GM21723 (cell line): Measurements from ENCODE around the gene KCNJ12.
"Not testable (repeated sequence)": the region's sequence is repeated elsewhere in the genome, so short reads cannot be mapped to it uniquely, and the experiment has no call there.

ENCODE experiments used
- ATAC-seq: cut with Tn5 transposase; IDR thresholded peaks from one replicate; pipeline ENCODE4 v1.9.1; 2021; ENCODE audit warnings: mild to moderate bottlenecking, moderate library complexity; ENCODE audit not compliant: unreplicated experiment

Gene KCNJ12

DNA sequence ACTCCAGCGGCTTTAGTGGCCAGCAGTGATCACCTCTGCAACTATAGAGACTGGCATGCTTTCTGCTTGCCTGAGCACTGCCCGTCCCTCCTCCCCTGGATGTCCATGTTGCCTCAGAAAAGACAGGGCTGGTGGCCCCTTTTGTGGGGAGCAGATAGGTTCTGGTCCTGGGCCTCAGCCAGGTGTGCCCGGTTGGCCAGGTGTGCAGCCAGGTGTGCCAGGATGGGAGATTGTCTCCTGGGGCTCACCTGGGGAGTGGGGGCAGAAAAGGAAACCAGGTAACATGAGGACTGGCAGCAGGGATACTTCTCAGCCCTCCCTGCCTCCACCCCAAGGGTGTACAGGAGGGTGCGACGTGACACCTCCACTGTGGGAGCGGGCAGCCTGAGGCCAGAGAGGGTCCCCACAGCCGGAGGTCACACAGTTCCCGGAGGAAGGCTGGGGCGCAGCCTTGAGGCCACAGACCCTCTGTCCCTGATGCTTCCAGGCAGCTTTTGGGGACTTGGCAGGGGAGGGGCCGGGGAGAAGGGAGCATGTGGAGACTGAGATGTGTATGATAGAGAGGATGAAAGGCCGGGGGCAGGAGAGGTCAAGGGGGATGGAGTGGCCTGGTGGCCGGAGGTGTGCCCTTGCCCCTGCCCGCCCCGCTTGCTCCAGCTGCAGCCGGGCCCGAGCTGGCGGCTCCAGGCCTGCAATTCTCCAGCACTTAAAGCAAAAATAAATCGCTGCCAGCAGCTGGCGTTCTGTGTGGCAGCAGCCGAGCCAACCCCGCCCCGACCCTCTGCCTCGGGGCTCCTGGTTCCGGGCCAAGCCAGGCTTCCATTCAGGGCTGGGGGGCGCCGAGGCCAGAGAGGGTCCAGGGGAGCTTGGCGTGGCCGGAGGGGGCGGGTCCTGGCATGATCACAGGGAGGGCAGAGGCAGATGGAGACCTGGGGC lies 6.7 kb downstream of the KCNJ12 start:
- ATAC-seq: no peak

DNA sequence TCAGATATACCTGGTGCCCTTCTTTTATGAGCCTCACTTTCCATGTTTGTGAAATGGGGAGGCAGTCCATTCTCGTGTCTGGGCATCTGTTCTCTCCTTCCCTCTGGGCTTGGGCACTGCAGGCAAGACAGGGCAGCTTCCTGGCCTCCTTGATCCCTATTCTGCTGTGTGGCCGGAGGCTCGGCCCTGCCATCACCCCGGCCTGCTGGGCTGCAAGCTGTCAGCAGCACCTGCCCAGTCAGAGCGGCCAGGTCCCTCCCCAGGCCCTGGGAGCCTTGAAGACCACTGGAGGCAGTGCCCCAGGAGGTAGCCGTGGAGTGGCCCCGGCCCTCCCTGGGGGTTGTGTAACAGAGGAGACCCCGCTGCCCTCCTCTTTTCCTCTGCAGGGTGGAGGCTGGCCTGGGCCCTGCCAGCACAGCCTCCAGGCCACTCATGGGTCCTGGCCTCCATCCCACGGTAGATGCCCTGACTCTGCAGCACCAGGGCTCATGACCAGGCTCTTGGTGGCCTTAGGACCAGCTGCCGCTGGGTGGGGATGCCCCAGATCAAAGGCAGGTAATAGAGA lies 9.2 kb downstream of the KCNJ12 start:
- no peak for ATAC-seq

DNA sequence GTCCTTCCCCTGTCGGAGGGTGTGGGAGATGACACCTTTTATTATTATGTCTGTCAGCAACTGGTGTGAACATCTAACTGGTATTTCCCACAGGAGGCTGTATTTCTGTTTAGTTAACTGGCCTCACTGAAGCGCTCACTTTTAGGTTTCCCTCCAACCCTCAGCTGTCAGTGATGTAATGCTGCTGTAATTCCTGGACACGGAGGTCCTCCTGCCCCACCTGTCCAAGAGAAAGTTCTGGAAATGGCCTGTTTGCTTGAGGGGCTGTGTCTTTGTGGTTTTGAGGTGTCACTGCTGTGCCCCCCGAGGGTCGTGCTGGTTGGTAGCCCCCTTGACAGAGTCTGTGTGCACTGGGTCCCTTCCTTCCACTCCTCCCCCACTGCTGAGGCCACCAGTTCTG lies 11.5 kb downstream of the KCNJ12 start:
- no peak for ATAC-seq

DNA sequence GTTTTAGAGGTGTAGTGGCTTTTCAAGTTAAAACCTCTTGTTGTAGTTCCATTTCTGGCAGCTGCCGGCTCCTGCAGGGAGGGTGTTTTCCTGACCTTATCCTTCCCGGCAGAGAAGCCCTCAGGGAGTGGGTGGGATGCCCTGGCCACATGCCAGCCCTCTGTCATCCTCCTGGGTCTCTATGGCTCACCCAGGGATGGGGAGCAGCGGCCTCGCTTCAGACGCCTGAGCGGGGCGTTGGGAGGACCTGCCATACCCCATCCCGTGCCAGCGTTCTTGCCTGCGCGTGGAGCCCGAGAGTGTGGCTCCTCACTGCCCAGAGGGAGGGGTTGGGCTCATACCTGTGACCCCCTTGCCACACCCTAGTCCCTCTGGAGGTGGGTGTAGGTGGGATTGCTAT lies 11.9 kb downstream of the KCNJ12 start:
- no peak for ATAC-seq

DNA sequence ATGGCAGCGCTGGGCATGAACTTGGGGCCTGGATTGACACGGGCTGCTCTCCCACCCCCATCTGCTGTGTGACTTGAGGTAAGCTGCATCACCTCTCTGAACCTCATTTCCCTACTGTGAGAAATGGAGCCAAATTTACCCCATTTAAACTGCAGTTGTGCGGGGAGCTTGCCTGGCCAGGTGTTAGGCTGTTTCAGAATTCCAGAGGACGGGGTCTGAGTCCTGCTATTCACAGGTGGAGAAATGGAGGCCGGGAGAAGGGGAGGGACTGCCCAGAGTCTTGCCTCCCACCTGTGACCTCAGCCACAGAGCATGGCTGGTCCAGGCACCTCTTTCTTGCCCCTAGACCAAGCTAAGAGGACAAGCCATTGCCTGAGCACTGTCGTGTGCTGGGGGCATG lies 12.8 kb downstream of the KCNJ12 start:
- no peak for ATAC-seq

DNA sequence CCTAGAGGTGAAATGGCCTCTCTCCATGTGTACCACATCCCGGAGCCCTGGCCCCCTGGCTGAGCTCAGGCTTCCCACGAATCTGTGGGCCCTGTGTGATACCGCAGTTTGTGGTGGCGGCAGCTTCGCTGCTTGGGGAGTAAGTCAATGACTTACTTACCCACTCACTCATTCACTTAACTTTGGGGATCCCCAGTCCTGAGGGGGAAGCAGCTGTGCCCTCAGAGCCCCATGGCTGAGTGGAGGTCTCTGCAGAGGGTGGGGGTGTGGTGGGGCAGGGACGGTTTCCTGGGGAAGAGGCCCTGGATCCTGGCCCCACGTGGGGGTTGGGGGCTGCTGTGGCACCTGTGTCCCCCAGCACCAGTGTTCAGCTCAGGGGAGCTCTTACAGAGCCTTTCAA lies 13.2 kb downstream of the KCNJ12 start:
- no peak for ATAC-seq

DNA sequence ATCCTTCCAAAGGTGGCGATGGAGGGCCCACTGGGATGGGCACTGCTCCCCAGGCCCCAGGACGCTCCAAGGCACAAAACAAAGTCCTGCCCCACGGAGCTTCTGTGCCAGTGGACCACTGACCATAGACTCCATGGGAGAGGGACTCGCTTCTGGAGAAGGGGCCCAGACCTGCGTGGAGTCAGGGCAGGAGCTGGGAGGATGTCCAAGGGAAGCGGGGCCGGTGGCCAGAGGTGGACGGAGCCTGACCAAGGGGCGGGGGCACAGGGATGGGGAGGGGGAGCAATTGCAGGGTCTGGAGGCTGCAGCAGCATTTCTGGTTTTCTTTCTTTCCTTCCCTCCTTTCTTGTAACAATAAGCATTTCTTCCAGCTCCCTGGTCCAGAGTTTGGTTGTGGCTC lies 14.1 kb downstream of the KCNJ12 start:
- no peak for ATAC-seq

DNA sequence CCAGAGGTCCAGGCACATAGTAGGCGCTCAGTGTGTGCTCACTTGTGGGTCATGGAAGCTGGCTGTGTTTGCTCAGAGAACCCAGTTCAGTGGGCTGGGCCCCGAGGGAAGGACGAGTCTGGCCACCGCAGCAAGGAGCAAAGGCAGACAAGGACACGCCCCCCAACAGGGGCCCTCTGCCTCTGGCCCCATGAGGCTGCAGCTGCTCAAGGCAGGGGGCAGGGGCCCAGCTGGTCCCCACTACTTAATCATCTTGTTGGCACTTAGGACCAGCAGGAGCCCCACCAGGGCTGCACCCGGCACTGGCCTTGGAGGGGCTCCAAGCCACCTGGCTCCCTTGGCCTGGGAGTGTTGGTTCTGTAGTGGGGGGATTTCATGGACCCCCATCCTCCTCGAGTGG lies 16.1 kb downstream of the KCNJ12 start:
- ATAC-seq: no peak

DNA sequence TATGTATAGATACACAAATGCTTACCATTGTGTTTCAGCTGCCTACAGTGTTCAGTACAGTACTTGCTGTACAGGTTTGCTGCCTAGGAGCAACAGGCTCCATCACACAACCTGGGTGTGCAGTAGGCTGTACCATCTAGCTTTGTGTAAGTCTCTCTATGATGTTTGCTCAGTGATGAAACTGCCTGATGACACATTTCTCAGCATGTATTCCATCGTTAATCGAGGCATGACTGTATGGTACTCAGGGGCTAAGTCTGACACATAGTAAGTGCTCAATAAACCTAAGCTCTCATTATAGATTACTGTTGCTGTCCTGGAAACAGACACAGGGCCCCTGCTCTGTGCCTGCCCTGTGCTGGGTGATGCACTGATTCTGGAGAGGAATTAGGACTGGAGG lies 18.1 kb downstream of the KCNJ12 start:
- ATAC-seq: no peak

DNA sequence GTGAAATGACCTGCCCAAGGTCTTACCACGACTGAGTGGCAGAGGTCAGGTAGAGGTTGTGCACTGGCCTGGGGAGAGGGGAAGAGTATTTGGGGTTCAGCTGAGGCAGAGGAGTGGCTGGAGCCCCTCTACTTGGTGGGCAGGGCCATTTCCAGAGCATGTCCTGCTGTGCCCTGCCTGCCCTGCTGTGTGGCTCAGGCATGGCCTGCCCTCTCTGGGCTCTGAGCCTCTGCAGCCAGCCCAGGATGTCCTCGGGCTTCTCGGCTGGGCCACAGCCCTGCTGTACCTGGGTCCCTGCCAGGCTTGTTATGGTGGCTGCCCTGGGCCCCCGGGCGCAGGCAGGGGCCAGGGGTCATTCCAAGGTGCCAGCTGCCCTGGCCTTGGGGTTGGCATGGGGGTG lies 19.6 kb downstream of the KCNJ12 start:
- no peak for ATAC-seq

DNA sequence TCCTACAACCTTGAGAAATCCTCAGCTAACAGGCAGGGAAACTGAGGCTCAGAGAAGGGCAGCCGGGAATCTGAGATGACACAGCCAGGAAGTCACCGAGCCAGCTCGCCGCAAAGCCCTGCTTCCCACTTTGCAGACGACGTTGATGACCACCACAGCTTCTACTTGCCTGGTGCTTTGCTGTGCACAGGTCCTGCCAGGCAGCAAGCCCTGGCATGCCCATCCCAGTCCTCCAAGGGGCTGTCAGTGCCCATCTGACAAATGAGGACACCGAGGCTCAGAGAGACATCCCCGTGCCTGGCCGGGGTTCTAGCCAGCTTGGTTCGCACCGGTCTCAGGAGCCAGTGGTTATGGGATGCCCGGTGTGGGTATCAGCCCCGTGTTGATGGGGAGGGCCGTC lies 20.1 kb downstream of the KCNJ12 start:
- no peak for ATAC-seq

DNA sequence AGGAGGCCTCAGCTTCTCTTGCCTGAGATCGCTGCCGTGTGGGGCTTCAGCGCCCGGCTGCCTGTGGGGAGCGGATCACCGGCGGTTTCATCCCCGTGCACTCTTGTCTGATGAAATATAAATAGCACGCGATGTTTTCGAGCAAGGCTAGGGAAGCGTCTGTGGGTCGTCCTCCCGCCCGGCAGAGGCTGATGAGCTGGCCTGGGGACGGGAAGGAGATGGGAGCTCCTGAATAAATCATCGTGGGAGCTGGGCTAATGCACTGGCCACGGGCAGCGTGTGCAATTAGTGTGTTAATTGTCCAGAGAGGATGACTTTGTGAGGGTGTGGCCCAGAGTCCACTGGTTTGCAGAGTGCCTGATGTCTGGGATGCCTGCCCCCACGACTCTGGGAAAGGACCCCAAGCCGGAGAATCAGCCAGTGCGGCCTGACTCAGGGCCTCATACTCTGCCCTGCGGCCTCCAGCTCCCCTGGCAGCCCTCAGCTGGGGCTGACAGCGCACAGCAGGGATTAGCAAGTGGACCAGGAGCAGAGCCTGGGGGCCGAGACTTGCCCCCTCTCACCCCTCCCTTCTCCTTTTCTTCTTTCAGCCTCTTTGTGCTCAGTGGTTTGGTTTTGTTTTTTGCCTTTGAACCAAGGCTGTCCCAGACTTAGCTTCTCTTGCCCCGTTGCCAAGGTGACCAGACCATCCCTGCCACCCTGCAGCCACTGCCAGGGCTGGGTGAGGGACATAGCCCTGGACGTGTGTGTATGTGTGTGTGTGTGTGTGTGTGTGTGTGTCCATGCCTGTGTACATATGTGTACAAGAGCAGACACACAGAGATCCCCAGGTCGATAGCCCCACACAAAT lies 21.4 kb downstream of the KCNJ12 start:
- no peak for ATAC-seq

DNA sequence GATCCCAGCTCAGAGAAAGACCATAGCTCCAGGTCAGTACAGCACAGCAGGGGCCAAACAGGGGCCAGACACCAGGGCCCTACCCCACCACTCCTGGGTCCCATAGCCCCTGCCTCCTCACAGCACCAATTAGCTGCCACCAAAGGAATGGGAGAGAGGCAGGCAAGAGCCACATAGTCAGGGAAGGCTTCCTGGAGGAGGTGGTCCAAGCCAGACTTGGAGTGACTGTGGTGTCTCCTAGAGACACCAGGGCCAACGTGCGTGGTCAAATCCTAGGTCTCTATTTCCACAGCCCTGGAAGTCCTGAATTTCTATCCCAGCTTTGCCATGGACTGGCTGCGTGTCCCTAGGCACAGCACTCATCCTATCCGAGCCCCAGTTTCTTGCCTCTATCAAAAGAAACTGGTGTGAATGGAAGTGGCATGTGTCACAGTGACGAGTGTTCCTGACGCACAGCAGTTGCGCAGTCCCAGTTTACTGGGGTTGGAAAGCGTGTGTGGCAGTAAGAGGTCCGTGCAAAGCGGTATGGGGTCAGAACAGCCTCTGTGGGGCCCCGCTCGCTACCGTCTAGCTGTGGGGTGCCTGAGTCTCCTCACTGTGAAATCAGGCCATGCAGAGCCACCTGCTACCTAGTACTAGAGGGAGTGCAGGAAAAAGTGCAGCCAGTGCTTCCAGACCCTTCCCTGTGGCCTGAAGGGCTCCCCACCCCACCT lies 23.5 kb downstream of the KCNJ12 start:
- no peak for ATAC-seq

DNA sequence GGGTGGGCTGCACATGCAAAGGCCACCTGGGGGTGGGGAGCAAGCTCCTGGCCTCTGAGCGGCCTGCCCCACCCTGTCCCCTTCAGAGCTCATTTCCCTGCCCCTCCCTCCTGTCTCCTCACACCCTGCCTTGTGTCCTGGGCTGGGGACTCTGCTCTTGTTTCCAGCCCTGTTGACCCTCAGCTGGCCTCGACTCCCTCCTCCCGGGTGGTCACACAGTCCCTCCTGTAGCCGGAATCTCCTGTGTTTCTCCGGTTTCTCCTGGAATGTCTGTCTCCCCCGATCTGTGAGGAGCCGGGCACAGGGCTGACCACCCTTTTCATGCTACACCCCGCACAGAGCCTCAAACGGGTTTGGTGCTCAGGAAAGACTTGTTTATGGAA lies 24.0 kb downstream of the KCNJ12 start:
- not testable (repeated sequence) for ATAC-seq

DNA sequence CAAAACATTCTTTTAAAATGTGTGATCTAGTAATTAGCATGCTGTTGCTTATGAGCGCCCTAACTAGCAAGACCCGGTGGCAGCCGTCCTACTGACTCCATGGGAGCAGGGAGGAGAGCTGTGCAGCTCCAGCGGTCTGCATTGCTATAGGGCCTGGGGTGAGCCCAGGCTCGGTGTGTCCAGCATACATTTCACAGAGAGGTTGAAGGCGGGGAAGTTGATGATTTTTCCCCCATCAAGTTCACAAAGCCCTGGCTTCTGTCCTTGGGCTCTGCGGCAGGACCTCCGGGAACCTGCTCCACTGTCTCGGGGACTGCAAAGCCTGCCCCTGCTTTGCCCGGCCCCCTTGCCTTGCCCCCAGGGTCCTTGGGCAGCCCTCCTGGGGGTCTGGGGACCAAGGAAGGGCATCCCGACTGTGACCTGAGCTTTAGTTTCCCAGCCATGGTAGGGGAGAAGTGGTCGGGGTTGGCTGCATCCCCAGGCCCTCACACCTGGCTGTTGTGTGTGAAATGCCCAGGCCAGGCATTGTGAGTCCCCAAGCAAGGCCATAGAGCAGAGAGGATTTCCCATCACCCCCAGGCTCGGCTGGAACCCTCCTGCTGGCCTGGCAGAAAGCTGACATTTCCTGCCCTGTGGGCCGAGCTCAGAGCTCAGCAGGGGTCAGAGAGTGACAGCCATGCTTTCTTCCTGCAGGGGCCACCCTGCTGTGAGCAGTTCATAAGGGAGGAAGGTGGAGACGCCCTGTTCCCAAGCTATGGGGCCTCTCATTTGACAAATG lies 24.8 kb downstream of the KCNJ12 start:
- ATAC-seq: no peak

DNA sequence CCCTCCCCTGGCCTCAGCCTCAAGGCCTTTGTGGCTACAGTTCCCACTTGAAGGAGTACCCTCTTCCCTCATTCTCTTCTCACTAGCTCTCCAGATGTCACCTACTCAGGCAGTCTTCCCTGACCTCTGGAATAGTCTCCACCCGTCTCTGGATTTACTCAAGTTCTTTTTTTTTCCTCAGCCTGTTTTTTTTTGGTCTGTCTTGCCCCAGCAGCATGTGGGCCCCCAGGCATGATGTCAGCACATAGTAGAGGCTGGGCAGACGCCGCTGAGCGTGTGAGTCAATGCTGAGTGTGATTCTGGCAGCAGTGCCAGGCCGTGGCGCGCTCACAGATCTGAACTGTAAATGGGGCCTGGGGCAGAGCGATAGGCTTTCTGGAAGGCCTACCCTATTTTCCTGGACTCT lies 26.0 kb downstream of the KCNJ12 start:
- ATAC-seq: not testable (repeated sequence)

DNA sequence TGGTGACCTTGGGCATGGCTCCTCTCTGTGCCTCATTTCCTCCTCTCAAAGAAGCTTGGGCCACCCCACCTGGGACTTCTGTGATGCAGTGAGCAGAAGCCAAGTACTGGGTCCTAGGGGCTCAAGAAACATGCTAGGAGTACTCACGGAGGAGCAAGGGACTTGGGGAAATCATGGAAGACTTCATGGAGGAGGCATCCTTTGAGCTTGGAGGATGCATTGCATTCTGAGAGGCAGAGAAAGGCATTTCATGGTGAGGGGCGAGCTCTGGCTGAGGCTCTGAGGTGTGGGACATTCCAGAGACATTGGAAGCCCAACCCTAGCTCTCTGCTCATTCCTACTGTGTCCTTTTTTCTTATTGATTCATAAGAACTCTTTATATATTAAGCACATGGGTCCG lies 26.8 kb downstream of the KCNJ12 start:
- ATAC-seq: not testable (repeated sequence)

DNA sequence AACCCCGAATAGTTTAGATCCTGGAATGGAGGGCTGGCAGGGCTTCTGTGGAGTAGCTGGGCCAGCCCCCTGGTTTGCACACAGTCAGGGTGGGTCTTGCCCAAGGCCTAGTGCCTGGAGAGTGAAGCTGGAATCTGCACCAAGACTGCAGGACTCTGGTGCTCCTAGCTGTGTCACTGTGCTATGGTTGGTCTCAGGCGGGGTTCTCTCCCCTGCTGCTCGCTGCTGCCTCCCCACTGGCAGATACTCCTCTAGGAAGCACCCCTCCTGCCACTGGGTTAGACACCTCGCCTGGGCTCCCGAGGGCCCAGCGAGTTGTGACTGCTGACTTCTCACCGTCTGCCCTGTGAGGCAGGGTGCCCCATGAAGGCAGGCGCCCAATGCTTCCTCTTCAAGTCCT lies 27.9 kb downstream of the KCNJ12 start:
- ATAC-seq: not testable (repeated sequence)

DNA sequence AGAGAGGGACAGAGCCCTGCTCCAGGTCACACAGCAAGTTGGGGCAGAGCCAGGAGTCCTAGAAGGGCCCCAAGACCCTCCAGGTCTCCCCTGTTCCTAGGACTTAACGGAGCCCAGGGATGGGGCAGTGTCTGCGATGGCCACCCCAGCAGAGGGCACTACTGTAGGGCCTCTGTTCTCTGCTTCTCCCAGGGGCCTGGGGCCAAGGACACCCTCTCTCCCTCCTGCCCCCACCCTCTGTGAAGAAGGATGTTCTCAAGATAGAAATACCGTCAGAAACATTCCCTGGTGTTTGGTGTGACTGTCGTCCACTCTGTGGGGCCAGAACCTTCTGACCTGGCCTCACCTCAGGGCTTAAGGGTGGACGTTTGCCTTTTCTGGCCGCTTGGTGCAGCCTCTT lies 28.4 kb downstream of the KCNJ12 start:
- not testable (repeated sequence) for ATAC-seq
